Measurements from ENCODE around the gene RNF157. TPM values are rescaled to one million over a fixed set of nuclear protein-coding genes. Genes with fewer than 3 reads are reported as not detected.

RNF157 gene
- total and polyA plus RNA-seq, 9 of the 15 experiments (the other 6 are each of a cell fraction or from before 2014, with no cell fraction given): 8.1 to 31.7 (median 20.8) TPM

GRCh38 chr17:76278952-76279741, 38.9 kb upstream of the RNF157 start (continued):
- no peak for TF ChIP-seq PBX2 (CRISPR knock-in tag; IDR thresholded peaks at IDR 0.05; ENCODE audit: low read depth)
- TF ChIP-seq PBX2 (tag; conservative IDR thresholded peaks at IDR 0.05; ENCODE audit: low read depth): no peak
- no peak for TF ChIP-seq HDAC2 (IDR thresholded peaks at IDR 0.05)
- no peak for TF ChIP-seq ZNF449 (CRISPR knock-in tag; IDR thresholded peaks at IDR 0.05)
- no peak for TF ChIP-seq PTTG1 (tag; IDR thresholded peaks at IDR 0.05; ENCODE audit: low read depth)
- TF ChIP-seq HLTF (IDR thresholded peaks at IDR 0.05): no peak
- TF ChIP-seq E2F3 (CRISPR knock-in tag; IDR thresholded peaks at IDR 0.05): no peak
- no peak for TF ChIP-seq PRDM10 (IDR thresholded peaks at IDR 0.05; ENCODE audit: partially characterized antibody)
- TF ChIP-seq TFAP4 (CRISPR knock-in tag; IDR thresholded peaks at IDR 0.05; ENCODE audit: borderline replicate concordance): peak; percentile 48; the same call in 1 of the 2 replicates
- no peak for TF ChIP-seq BCOR (IDR thresholded peaks at IDR 0.05)
- TF ChIP-seq NR3C1 (CRISPR knock-in tag; IDR thresholded peaks at IDR 0.05): no peak
- TF ChIP-seq RBM39 (optimal IDR thresholded peaks at IDR 0.05; ENCODE audit: low read depth, low read length): no peak
- TF ChIP-seq NFYB (IDR thresholded peaks at IDR 0.05; ENCODE audit: extremely low read depth, insufficient read length): no peak
- TF ChIP-seq POLR2G (IDR thresholded peaks at IDR 0.05; ENCODE audit: low read depth, low read length): no peak
- TF ChIP-seq ZNF695 (CRISPR knock-in tag; IDR thresholded peaks at IDR 0.05): no peak
- no peak; the same call in 1 of the 2 replicates for TF ChIP-seq ZNF263 (CRISPR knock-in tag; IDR thresholded peaks at IDR 0.05; ENCODE audit: borderline replicate concordance)
- TF ChIP-seq SFPQ (IDR thresholded peaks at IDR 0.05; ENCODE audit: low read depth, low read length): no peak
